Measurements from ENCODE around the gene PINK1. TPM values are rescaled to one million over a fixed set of nuclear protein-coding genes. Genes with fewer than 3 reads are reported as not detected.

PINK1 gene
- total RNA-seq, 1 experiment from 2014 or later, result 48.6 TPM

GRCh38 chr1:20695515-20695914 lies 62.3 kb downstream of the PINK1 start:
- CTCF ChIA-PET, result interaction anchor here (0.6 kb wide), 1 partner anchor 547 kb away, joined by 4 read pairs; no protein-coding TSS in a partner anchor

GRCh38 chr1:20696397-20697333 lies 63.4 kb downstream of the PINK1 start:
- peak overlapping the region; percentile 93 for H3K4me2 ChIP-seq
- peak; percentile 67 to 90 for DNase-seq
- ChIA-PET POLR2A (ENCODE audit: unreplicated experiment) (interaction anchor here (0.6 to 0.7 kb wide), 2 partner anchors 285 to 498 kb away, joined by 3 to 6 read pairs; no protein-coding TSS in a partner anchor), CTCF (interaction anchor here (0.6 to 1.2 kb wide), 13 partner anchors 9 to 1279 kb away, joined by 3 to 12 read pairs (median 4); no protein-coding TSS in a partner anchor)
- no peaks in the 10 kb centered on the region for H4K20me1 ChIP-seq (ENCODE audit: insufficient read depth)
- H3K79me2 ChIP-seq (ENCODE audit: low read depth), result no peaks in the 10 kb centered on the region
- no peaks in the 10 kb centered on the region for H3K36me3 ChIP-seq (ENCODE audit: low read depth)
- intact Hi-C loops (cut with micrococcal nuclease; ENCODE audit: unreplicated experiment), result loop anchor here (1.0 to 5.0 kb wide), 2 partner anchors 36 to 499 kb away; partner anchors contain the start of gene SH2D5
- no peaks in the 10 kb centered on the region for H3K9me3 ChIP-seq (ENCODE audit: insufficient read depth, low read depth)
- BruUV-seq (replicated peaks), result no TSS peak
- peaks cover 5% of the 10 kb centered on the region; the same call in 1 of the 2 replicates for H3K4me1 ChIP-seq (replicated peaks; ENCODE audit: insufficient read depth)
- H2AFZ ChIP-seq, result peak overlapping the region; percentile 83
- H3K9me2 ChIP-seq (ENCODE audit: insufficient read depth), result no peaks in the 10 kb centered on the region
- TF ChIP-seq, protein P1, sequence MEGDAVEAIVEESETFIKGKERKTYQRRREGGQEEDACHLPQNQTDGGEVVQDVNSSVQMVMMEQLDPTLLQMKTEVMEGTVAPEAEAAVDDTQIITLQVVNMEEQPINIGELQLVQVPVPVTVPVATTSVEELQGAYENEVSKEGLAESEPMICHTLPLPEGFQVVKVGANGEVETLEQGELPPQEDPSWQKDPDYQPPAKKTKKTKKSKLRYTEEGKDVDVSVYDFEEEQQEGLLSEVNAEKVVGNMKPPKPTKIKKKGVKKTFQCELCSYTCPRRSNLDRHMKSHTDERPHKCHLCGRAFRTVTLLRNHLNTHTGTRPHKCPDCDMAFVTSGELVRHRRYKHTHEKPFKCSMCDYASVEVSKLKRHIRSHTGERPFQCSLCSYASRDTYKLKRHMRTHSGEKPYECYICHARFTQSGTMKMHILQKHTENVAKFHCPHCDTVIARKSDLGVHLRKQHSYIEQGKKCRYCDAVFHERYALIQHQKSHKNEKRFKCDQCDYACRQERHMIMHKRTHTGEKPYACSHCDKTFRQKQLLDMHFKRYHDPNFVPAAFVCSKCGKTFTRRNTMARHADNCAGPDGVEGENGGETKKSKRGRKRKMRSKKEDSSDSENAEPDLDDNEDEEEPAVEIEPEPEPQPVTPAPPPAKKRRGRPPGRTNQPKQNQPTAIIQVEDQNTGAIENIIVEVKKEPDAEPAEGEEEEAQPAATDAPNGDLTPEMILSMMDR (conservative IDR thresholded peaks at IDR 0.05), result peak; percentile 84
- no peak for TF ChIP-seq EZH2 (IDR thresholded peaks at IDR 0.05; ENCODE audit: low read depth)
- no peaks in the 10 kb centered on the region for H3K27me3 ChIP-seq (ENCODE audit: insufficient read depth, low read depth)
- H3K4me3 ChIP-seq, result peak overlapping the region; percentile 65; the same call in 1 of the 2 replicates
- H3K27ac ChIP-seq, result peak overlapping the region; percentile 53; the same call in 1 of the 2 replicates
- H3F3A ChIP-seq (ENCODE audit: insufficient read depth, low read depth), result no peaks in the 10 kb centered on the region; the same call in 1 of the 2 replicates

More at GRCh38 chr1:20695515-20695914, 62.3 kb downstream of the PINK1 start:
- no peak overlapping the region for H3K4me2 ChIP-seq
- no peak overlapping the region for H3K27ac ChIP-seq
- POLR2A ChIA-PET (ENCODE audit: unreplicated experiment), result no interaction called here
- intact Hi-C loops (cut with micrococcal nuclease; ENCODE audit: unreplicated experiment), result loop anchor here (5.0 kb wide), 1 partner anchor 37 kb away; the partner anchor contains the start of gene SH2D5
- H3K9me3 ChIP-seq (ENCODE audit: insufficient read depth, low read depth), result no peaks in the 10 kb centered on the region
- no peaks in the 10 kb centered on the region for H3K79me2 ChIP-seq (ENCODE audit: low read depth)
- H3K4me1 ChIP-seq (replicated peaks; ENCODE audit: insufficient read depth), result peaks cover 5% of the 10 kb centered on the region; the same call in 1 of the 2 replicates
- H3K9me2 ChIP-seq (ENCODE audit: insufficient read depth), result no peaks in the 10 kb centered on the region
- H3F3A ChIP-seq (ENCODE audit: insufficient read depth, low read depth), result no peaks in the 10 kb centered on the region; the same call in 1 of the 2 replicates
- no peak for DNase-seq
- no TSS peak for BruUV-seq (replicated peaks)
- no peak for TF ChIP-seq EZH2 (IDR thresholded peaks at IDR 0.05; ENCODE audit: low read depth)
- TF ChIP-seq, protein P1 (conservative IDR thresholded peaks at IDR 0.05), result no peak
- H3K36me3 ChIP-seq (ENCODE audit: low read depth), result no peaks in the 10 kb centered on the region
- no peaks in the 10 kb centered on the region for H3K27me3 ChIP-seq (ENCODE audit: insufficient read depth, low read depth)
- H2AFZ ChIP-seq, result no peak overlapping the region
- no peaks in the 10 kb centered on the region for H4K20me1 ChIP-seq (ENCODE audit: insufficient read depth)
- no peak overlapping the region for H3K4me3 ChIP-seq

- H3K79me2 ChIP-seq (ENCODE audit: low read depth), result no peaks in the 10 kb centered on the region
- H2AFZ ChIP-seq, result no peak overlapping the region
- H3K27me3 ChIP-seq (ENCODE audit: insufficient read depth, low read depth), result no peaks in the 10 kb centered on the region
- no peaks in the 10 kb centered on the region for H3K9me2 ChIP-seq (ENCODE audit: insufficient read depth)
- H3F3A ChIP-seq (ENCODE audit: insufficient read depth, low read depth), result no peaks in the 10 kb centered on the region; the same call in 1 of the 2 replicates
- H4K20me1 ChIP-seq (ENCODE audit: insufficient read depth), result no peaks in the 10 kb centered on the region
- POLR2A ChIA-PET (ENCODE audit: unreplicated experiment), result no interaction called here
- CTCF ChIA-PET, result interaction anchor here (1.0 to 1.2 kb wide), 3 partner anchors 8 to 554 kb away, joined by 3 to 4 read pairs (median 4); no protein-coding TSS in a partner anchor
- no peak overlapping the region for H3K4me3 ChIP-seq
- no peaks in the 10 kb centered on the region for H3K9me3 ChIP-seq (ENCODE audit: insufficient read depth, low read depth)
- no peaks in the 10 kb centered on the region for H3K36me3 ChIP-seq (ENCODE audit: low read depth)
- BruUV-seq (replicated peaks), result no TSS peak
- H3K4me2 ChIP-seq, result peak overlapping the region; percentile 93
- DNase-seq, result no peak
- intact Hi-C loops (cut with micrococcal nuclease; ENCODE audit: unreplicated experiment), result loop anchor here (5.0 kb wide), 1 partner anchor 35 kb away; the partner anchor contains the start of gene SH2D5
- no peak overlapping the region for H3K27ac ChIP-seq
- TF ChIP-seq, protein P1 (conservative IDR thresholded peaks at IDR 0.05), result no peak
- TF ChIP-seq EZH2 (IDR thresholded peaks at IDR 0.05; ENCODE audit: low read depth), result no peak
- H3K4me1 ChIP-seq (replicated peaks; ENCODE audit: insufficient read depth), result peaks cover 5% of the 10 kb centered on the region; the same call in 1 of the 2 replicates
These were observed 64.3 kb downstream of the PINK1 start for GRCh38 chr1:20697563-20697962.
